GM13976 (cell line): ENCODE results near the gene SPATA33.

Experiments used
- DNase-seq: peaks from one replicate; pipeline ENCODE4 v3.0.0; 2012; ENCODE audit warnings: low spot score
- CTCF ChIP-seq: IDR thresholded peaks from 2 replicates; pipeline ENCODE4 v1.5.1; 2012; ENCODE audit warnings: borderline replicate concordance, mild to moderate bottlenecking; ENCODE audit not compliant: insufficient read depth; ENCODE audit errors: extremely low read depth, missing control alignments, control extremely low read depth
- in situ Hi-C: fragments of 300-500 bp; cut with MboI; formaldehyde crosslinking; loops from one replicate; pipeline ENCODE4 v1.12.0; 2022; ENCODE audit warnings: low sequenced_read_pairs, mixed read lengths, inconsistent platforms; ENCODE audit not compliant: unreplicated experiment

SPATA33 gene

GRCh38 chr16:89619840-89620239 is 37.8 kb upstream of the SPATA33 start:
- in situ Hi-C loops = no loop called here
- no peak for TF ChIP-seq CTCF
- DNase-seq = no peak

DNA sequence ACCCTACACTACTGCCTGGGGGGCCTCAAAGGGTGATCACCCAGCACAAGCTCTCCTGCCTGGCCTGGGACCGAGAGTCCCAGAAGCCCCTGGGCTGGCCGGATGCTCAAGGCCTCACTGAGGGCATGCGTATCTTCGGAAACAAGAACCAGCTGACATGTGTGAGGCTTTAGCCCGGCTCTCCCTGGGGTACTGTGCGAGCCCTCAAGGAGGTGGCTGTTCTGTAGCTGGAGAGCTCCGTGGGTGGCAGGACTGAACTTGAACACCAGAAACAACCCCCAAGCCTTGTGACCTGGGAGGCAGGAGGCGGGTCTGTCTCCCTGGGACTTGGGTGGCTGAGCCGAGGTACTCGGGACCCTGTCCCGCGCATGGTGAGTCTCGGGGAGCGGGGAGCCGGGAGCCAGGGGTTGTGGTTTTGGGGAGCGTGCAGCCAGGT is 37.2 kb upstream of the SPATA33 start:
- TF ChIP-seq CTCF = no peak
- in situ Hi-C loops = no loop called here
- DNase-seq = no peak

DNA sequence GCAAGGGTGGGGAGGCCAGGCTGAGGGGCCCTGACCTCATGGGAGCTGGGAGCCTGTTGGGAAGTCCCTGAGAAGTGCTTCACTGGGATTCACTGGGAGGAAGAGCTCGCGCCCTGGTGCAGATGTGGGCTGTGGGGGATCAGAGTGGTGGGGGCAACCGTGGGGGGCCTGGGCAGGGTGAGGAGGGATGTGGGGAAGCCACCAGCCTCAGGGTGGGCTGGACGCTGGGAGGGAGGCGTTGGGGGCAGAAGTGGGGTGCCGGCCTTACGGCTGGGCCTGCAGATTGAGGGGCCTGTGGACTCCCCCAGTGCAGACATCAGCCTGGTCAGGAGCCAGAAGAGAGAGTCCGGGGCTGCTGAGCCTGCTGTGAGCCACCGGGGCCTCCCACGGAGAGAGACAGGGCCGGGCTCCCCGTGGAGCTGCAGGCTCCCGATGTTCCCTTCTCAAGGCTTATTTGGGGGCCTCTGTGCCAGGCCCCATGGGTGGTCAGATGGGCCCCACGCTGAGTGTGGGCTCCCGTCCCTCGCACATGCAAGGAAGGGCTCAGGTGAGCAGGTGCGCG is 36.4 kb upstream of the SPATA33 start:
- TF ChIP-seq CTCF = no peak
- DNase-seq = no peak
- in situ Hi-C loops = no loop called here

DNA sequence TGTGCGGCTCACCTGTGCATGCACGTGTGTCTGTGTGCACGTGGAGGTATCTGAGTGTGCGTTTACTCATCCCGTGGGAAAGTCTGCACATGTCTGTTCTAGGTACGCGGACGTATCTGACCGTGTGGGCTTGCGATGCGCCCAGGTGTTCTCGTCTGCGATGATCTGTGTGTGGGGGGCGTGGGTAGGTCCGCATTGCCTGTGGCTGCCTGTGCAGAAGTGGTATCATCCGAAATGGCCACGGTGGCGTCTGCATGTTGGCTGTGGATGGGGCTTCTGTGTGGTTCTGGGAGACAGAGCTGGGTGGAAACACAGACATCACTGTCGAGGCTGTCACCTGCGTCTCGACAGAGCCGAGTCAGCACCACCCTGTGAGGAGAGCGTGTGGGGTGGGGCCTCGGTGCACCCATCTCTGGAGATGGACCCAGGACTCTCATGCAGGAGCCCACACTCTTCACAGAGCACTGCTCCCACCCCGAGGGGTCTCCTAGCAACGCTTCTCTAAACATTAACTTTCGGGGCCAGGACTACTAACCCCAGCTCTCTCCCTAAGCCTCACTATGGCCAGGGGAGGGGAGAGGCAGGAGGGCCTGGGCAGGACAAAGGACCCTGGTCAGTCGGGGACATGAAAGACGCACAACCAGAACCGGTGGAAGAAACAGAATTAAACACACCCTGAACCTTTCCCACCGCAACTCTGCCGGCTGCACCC is 35.8 kb upstream of the SPATA33 start:
- in situ Hi-C loops = no loop called here
- TF ChIP-seq CTCF = no peak
- DNase-seq = no peak

DNA sequence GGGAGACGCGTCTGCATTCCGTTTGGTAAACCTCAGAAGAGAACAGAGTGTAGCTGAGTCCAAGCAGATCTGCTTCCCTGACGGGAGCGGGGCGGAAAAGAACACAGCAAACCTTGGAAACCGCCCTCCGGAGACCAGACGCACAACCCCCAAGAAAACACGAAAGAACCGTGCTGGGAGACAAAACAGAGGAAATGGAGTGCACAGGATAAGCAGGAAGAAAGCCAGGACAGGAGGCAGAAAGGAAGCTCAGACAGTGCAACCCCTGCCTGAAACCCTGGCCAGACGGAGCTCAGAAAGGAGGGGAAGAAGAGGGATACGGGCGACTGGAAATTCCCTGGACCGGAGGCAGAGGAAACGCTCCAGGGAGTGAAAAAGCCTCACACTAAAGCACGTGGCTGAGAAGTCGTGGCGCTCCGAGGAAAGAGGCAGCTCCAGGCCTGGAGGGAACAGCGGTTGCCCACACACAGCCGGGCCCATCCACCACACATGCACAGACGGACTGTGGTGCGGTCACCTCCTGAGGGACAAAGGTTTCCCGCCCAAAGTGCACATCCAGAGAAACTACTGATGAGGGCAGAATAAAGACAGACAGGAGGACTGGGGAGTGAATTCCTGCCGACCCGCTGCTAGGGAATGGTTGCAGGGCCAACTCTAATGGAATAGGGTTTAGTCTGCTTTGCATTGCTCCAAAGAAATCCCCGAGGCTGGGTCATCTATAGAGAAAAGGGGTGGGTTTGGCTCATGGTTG is 34.0 kb upstream of the SPATA33 start:
- DNase-seq = no peak
- in situ Hi-C loops = no loop called here
- TF ChIP-seq CTCF = no peak

- DNase-seq = no peak
- in situ Hi-C loops = no loop called here
- TF ChIP-seq CTCF = no peak
Measured at GRCh38 chr16:89624777-89625761, 32.6 kb upstream of the SPATA33 start.
